HUES48 (cell line): Measurements from ENCODE around the gene COLEC12.
"Not testable (repeated sequence)": the region's sequence is repeated elsewhere in the genome, so short reads cannot be mapped to it uniquely, and the experiment has no call there.

Source experiments
- H3K27ac ChIP-seq: one replicate; pipeline ENCODE4 v1.7.0; 2013; ENCODE audit warnings: low read depth, low read length, inconsistent platforms
- H3K27me3 ChIP-seq: 2 replicates; pipeline ENCODE4 v1.6.1; 2013; ENCODE audit warnings: mild to moderate bottlenecking, low read length; ENCODE audit not compliant: control insufficient read depth, insufficient read depth
- H3K36me3 ChIP-seq: 2 replicates; pipeline ENCODE4 v1.6.1; 2013; ENCODE audit warnings: low read length; ENCODE audit not compliant: control insufficient read depth, insufficient read depth
- H3K4me1 ChIP-seq: 2 replicates; pipeline ENCODE4 v1.6.1; 2013; ENCODE audit warnings: mild to moderate bottlenecking, low read length; ENCODE audit not compliant: control insufficient read depth, insufficient read depth
- H3K4me3 ChIP-seq: 2 replicates; pipeline ENCODE4 v1.5.1; 2013; ENCODE audit warnings: mild to moderate bottlenecking, low read depth, low read length
- H3K9ac ChIP-seq: 2 replicates; pipeline ENCODE4 v1.6.1; 2013; ENCODE audit warnings: mild to moderate bottlenecking, low read depth, low read length, moderate library complexity
- H3K9me3 ChIP-seq: 2 replicates; pipeline ENCODE4 v1.6.1; 2013; ENCODE audit warnings: low read length; ENCODE audit not compliant: control insufficient read depth, insufficient read depth

The COLEC12 gene

DNA sequence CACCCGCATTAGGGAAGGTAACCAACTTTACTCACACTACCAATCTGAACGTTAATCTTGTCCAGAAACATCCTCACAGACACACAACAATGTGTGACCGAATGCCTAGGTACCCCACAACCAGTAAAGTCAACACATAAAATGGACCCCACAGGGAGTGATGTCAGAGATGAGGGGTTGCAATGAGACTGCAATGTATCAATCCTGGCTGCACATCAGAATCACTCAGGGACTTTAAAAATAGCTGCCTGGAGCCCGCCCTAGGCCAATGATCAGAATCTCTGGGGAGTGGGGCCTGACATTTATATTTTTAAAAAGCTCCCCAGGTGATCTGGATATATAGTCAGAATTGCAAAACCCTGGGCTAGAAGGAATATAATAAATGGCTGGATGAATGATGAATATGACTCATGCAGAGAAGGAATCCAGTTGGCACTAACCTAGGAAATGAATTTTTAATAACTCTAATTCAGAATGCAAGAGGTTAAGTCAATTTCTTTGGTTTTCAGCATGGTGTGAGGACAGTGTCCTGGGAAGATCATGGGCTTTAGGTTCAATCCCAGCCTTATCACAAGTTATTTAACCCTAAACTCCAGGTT, 92.8 kb downstream of the COLEC12 start:
- Histone ChIP-seq H3K4me3 (no peak overlapping the region), H3K9ac (no peak overlapping the region), H3K27ac (no peak overlapping the region)

GRCh38 chr18:407191-407590, 93.3 kb downstream of the COLEC12 start:
- Histone ChIP-seq H3K9ac (no peak overlapping the region), H3K4me3 (no peak overlapping the region), H3K27me3 (no peaks in the 10 kb centered on the region)

More for the DNA sequence above, 92.8 kb downstream of the COLEC12 start:
- H3K27me3 ChIP-seq: no peaks in the 10 kb centered on the region
- H3K4me1 ChIP-seq: no peaks in the 10 kb centered on the region
- no peaks in the 10 kb centered on the region; the same call in 1 of the 2 replicates for H3K9me3 ChIP-seq
- no peaks in the 10 kb centered on the region for H3K36me3 ChIP-seq

DNA sequence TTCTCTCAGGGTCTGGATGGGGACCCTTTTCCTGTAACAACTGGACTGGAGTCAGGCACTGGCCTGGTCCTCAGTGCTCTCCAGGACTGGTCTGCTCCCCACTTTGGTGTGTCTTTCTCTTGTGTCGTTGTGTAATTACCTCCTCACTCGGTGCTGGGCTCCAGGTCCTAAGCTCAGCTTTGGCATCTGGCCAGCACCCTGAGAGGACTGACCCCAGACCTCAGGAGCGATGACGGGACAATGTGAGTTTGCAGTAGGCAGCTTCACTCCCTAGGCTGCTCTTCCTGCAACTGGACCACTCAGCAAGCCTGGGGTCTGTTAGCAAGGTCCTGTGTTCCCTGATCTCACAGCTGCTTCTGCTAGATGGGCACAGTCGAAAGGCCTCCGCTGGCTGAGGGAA, 93.8 kb downstream of the COLEC12 start:
- Histone ChIP-seq H3K9me3 (no peaks in the 10 kb centered on the region; the same call in 1 of the 2 replicates), H3K36me3 (no peaks in the 10 kb centered on the region), H3K9ac (no peak overlapping the region), H3K4me3 (no peak overlapping the region), H3K4me1 (no peaks in the 10 kb centered on the region), H3K27me3 (no peaks in the 10 kb centered on the region), H3K27ac (no peak overlapping the region)

More at GRCh38 chr18:407191-407590, 93.3 kb downstream of the COLEC12 start:
- Histone ChIP-seq H3K4me1 (no peaks in the 10 kb centered on the region), H3K9me3 (no peaks in the 10 kb centered on the region; the same call in 1 of the 2 replicates), H3K27ac (no peak overlapping the region), H3K36me3 (no peaks in the 10 kb centered on the region)

- H3K4me1 ChIP-seq, H3K36me3 ChIP-seq, H3K9ac ChIP-seq, H3K27me3 ChIP-seq, H3K27ac ChIP-seq, H3K9me3 ChIP-seq, H3K4me3 ChIP-seq: not testable (repeated sequence)
These were observed 95.5 kb downstream of the COLEC12 start for GRCh38 chr18:405006-405405.

GRCh38 chr18:404061-404636, 96.4 kb downstream of the COLEC12 start:
- no peaks in the 10 kb centered on the region for H3K27me3 ChIP-seq

GRCh38 chr18:402129-402528, 98.4 kb downstream of the COLEC12 start:
- H3K27me3 ChIP-seq: no peaks in the 10 kb centered on the region
- H3K9me3 ChIP-seq: no peaks in the 10 kb centered on the region; the same call in 1 of the 2 replicates
- H3K4me1 ChIP-seq: no peaks in the 10 kb centered on the region
- H3K27ac ChIP-seq: no peak overlapping the region
- no peak overlapping the region for H3K9ac ChIP-seq
- no peaks in the 10 kb centered on the region for H3K36me3 ChIP-seq
- H3K4me3 ChIP-seq: no peak overlapping the region

More at GRCh38 chr18:404061-404636, 96.4 kb downstream of the COLEC12 start:
- no peak overlapping the region for H3K27ac ChIP-seq
- H3K9ac ChIP-seq: no peak overlapping the region
- H3K4me3 ChIP-seq: no peak overlapping the region
- no peaks in the 10 kb centered on the region for H3K36me3 ChIP-seq
- no peaks in the 10 kb centered on the region for H3K4me1 ChIP-seq
- no peaks in the 10 kb centered on the region; the same call in 1 of the 2 replicates for H3K9me3 ChIP-seq

- no peaks in the 10 kb centered on the region for H3K27me3 ChIP-seq
- H3K4me3 ChIP-seq: no peak overlapping the region
- H3K27ac ChIP-seq: no peak overlapping the region
- H3K9ac ChIP-seq: no peak overlapping the region
- no peaks in the 10 kb centered on the region for H3K4me1 ChIP-seq
- H3K36me3 ChIP-seq: no peaks in the 10 kb centered on the region
- no peaks in the 10 kb centered on the region for H3K9me3 ChIP-seq
These were observed 100.0 kb downstream of the COLEC12 start for GRCh38 chr18:400456-400855.

DNA sequence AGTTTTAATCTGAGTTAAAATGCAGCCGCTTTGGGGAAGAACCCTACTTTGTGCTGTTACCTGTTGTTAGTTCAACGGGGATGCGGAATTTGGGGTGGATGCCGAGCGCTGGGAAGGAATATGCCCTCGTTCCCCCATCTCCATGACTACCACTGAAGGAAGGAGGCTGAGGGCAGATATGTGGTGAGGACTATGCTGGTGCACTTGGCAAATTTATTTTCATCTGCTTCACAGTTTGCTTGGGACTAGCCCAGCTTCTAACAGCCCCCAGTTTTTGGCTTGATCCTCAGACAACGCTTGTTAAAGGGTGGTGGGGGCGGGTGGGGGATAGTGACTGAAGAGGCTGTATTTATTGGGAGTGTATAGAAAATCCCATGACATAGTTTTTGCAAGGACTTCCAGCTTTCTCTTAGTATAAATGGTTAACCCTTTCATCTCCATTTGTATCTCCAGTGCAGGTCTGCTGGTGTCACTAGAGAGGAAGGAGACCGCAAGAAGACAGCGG, 100.8 kb downstream of the COLEC12 start:
- Histone ChIP-seq H3K4me3 (no peak overlapping the region), H3K9me3 (no peaks in the 10 kb centered on the region), H3K27ac (no peak overlapping the region), H3K4me1 (no peaks in the 10 kb centered on the region), H3K9ac (no peak overlapping the region), H3K27me3 (no peaks in the 10 kb centered on the region), H3K36me3 (no peaks in the 10 kb centered on the region)

GRCh38 chr18:398935-399630, 101.4 kb downstream of the COLEC12 start:
- Histone ChIP-seq H3K4me1 (no peaks in the 10 kb centered on the region), H3K4me3 (no peak overlapping the region), H3K27me3 (no peaks in the 10 kb centered on the region), H3K9ac (no peak overlapping the region), H3K36me3 (no peaks in the 10 kb centered on the region), H3K27ac (no peak overlapping the region), H3K9me3 (no peaks in the 10 kb centered on the region)

DNA sequence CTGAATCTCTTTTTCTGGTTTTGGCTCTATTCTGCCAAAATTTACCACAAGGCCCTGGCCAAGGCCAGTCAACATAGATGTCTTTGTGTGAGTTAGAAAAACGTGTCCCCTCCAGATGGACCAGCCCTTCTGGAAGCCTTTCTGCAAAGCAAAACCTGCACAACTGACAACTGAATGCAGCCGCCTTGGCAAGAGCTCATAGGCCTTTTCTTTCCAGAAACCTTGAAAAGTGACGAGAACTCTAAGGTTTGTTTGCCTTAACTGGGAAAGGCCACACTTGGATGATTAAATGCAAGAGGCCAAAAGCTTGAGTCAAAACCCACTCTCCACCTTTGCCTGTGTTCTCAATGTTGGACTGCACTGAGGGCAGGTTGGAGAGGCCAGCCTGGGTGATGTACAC, 103.9 kb downstream of the COLEC12 start:
- Histone ChIP-seq H3K9me3 (no peaks in the 10 kb centered on the region), H3K9ac (no peak overlapping the region), H3K4me1 (no peaks in the 10 kb centered on the region), H3K36me3 (no peaks in the 10 kb centered on the region), H3K4me3 (no peak overlapping the region), H3K27me3 (no peaks in the 10 kb centered on the region), H3K27ac (no peak overlapping the region)

GRCh38 chr18:396251-396555, 104.3 kb downstream of the COLEC12 start:
- H3K4me3 ChIP-seq: no peak overlapping the region
- H3K9me3 ChIP-seq: no peaks in the 10 kb centered on the region
- no peak overlapping the region for H3K9ac ChIP-seq
- H3K36me3 ChIP-seq: no peaks in the 10 kb centered on the region
- H3K4me1 ChIP-seq: no peaks in the 10 kb centered on the region
- H3K27me3 ChIP-seq: no peaks in the 10 kb centered on the region
- no peak overlapping the region for H3K27ac ChIP-seq
